Activated CD4-positive, alpha-beta T cell treated with anti-CD3 and anti-CD28 coated beads, Interleukin-2, amount 10 ng/mL, durations not matched to agents 24 days and 14 days (primary cell): ENCODE results near the gene SFSWAP. TPM values are rescaled to one million over a fixed set of nuclear protein-coding genes. Genes with fewer than 3 reads are reported as not detected.
"Not testable (repeated sequence)": the region's sequence is repeated elsewhere in the genome, so short reads cannot be mapped to it uniquely, and the experiment has no call there.

Experiments
- DNase-seq: peaks from one replicate; pipeline ENCODE4 v3.0.0; 2022
- H3K27ac Mint-ChIP-seq: one replicate; pipeline ENCODE4 v1.8.0; 2022; ENCODE audit warnings: mild to moderate bottlenecking, mixed read lengths
- H3K27me3 Mint-ChIP-seq: one replicate; pipeline ENCODE4 v1.8.0; 2022; ENCODE audit warnings: mixed read lengths
- H3K36me3 Mint-ChIP-seq: one replicate; pipeline ENCODE4 v1.8.0; 2022; ENCODE audit warnings: low read depth, mild to moderate bottlenecking, mixed read lengths
- H3K4me1 Mint-ChIP-seq: one replicate; pipeline ENCODE4 v1.8.0; 2021; ENCODE audit warnings: mixed read lengths
- H3K4me3 Mint-ChIP-seq: one replicate; pipeline ENCODE4 v1.8.0; 2022; ENCODE audit warnings: mild to moderate bottlenecking, moderate library complexity, mixed read lengths
- H3K9me3 Mint-ChIP-seq: one replicate; pipeline ENCODE4 v1.8.0; 2021; ENCODE audit warnings: mixed read lengths
- intact Hi-C: fragments of 100-400 bp; cut with micrococcal nuclease; formaldehyde crosslinking; loops from one replicate; pipeline ENCODE4 v1.15.1; 2023
- total RNA-seq: library from RNA; stranded (reverse); gene quantifications from 2 replicates; pipeline ENCODE4 v1.2.3, GENCODE V29; 2022

Gene SFSWAP
- total RNA-seq, 1 donor from 2014 or later, result 74.4 TPM

DNA sequence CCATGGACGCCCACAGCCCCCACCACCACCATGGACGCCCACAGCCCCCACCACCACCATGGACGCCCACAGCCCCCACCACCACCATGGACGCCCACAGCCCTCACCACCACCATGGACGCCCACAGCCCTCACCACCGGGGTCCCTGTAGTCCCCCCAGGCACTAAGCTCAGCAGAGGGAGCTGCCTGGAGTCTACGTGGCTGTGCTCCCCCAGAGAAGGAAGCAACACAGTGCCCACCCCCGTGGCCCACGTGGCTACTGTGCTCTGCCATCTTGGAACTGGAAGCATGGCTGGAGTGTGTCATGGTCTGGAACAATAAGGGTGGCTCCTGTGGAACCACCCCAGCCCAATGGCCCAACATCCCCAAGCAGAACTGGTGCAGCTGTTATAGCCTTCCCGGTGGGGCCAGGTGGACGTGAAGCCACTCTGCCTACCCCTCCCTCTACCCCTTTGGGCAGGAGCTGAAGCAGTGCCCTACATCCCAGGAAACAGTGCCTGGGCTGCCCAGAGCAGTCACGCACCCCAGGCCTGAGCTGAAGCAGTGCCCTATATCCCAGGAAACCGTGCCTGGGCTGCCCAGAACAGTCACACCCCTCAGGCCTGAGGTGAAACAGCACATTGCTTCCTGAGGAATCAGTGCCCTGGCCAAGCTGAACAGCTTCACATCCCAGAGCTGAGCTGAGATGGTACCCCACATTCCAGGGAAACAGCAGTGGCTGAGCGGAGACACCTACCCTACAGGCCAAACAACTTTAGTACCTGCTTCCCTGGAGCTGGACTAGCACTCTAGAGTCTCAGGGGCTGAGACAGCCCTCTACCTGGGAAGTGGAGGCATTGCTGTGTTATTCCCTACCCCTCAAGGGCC is 9.0 kb upstream of the SFSWAP start:
- intact Hi-C loops, result no loop called here
- no peak overlapping the region for H3K4me3 Mint-ChIP-seq

DNA sequence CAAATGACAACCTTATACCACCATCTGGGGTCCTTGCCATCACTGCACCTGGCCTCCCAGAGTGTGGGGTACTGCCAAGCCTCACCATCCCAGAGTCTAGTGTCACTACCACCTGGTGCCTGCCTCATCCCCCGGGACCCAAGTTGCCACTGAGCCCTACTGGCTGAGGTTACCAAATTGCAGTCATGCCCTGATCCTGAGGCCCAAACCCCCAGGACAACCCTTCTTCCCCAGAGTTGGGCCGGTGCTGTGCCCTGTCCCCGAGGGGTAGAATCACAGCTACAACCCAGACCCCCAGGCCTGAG is 8.4 kb upstream of the SFSWAP start:
- Mint-ChIP-seq H3K9me3 (peaks cover 6% of the 10 kb centered on the region), H3K4me1 (no peaks in the 10 kb centered on the region), H3K27me3 (peaks cover 6% of the 10 kb centered on the region), H3K27ac (no peak overlapping the region), H3K36me3 (no peaks in the 10 kb centered on the region), H3K4me3 (no peak overlapping the region)
- DNase-seq, result no peak
- intact Hi-C loops, result no loop called here

More for the DNA sequence above, 9.0 kb upstream of the SFSWAP start:
- no peaks in the 10 kb centered on the region for H3K4me1 Mint-ChIP-seq
- H3K27ac Mint-ChIP-seq, result no peak overlapping the region
- peaks cover 4% of the 10 kb centered on the region for H3K27me3 Mint-ChIP-seq
- DNase-seq, result no peak
- H3K9me3 Mint-ChIP-seq, result peaks cover 6% of the 10 kb centered on the region
- H3K36me3 Mint-ChIP-seq, result no peaks in the 10 kb centered on the region

DNA sequence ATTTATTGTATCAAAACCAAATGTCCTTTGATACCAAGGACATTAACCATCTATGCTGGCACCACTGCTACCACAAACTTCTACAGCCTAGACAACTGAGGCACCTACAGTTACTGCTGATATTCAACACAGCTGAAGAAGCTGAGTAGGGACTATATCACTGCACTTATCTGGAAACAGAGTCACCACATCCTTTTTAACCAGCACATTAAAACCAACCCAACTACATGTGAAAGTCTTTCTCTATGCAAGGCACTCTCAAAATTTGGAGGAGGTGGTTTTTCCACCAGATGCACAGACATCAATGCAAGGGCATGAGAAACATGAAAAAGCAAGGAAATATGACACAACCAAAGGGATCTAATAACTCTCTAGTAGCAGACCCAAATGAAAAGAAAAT is 7.7 kb upstream of the SFSWAP start:
- intact Hi-C loops, result no loop called here

DNA sequence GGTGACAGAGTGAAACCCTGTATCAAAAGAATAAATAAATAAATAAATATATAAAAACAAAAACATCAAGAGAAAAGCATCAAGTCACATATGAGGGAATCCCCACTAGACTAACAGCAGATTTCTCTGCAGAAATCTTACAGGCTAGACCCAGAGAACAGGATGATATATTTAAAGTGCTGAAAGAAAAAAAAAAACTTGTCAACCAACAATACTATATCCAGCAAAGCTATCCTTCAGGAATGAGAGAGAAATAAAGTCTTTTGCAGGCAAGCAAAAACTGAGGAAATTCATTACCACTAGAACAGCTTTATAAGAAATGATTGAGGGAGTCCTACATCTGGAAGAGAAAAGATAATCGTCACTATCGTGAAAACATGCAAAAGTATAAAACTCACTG is 6.4 kb upstream of the SFSWAP start:
- H3K27ac Mint-ChIP-seq, result no peak overlapping the region
- H3K4me3 Mint-ChIP-seq, result no peak overlapping the region
- intact Hi-C loops, result no loop called here
- DNase-seq, result no peak
- peaks cover 8% of the 10 kb centered on the region for H3K9me3 Mint-ChIP-seq
- no peaks in the 10 kb centered on the region for H3K36me3 Mint-ChIP-seq
- peaks cover 1% of the 10 kb centered on the region for H3K4me1 Mint-ChIP-seq
- peaks cover 7% of the 10 kb centered on the region for H3K27me3 Mint-ChIP-seq

More for the DNA sequence above, 7.7 kb upstream of the SFSWAP start:
- Mint-ChIP-seq H3K36me3 (no peaks in the 10 kb centered on the region), H3K27me3 (peaks cover 7% of the 10 kb centered on the region), H3K9me3 (peaks cover 6% of the 10 kb centered on the region), H3K4me3 (no peak overlapping the region), H3K4me1 (no peaks in the 10 kb centered on the region), H3K27ac (no peak overlapping the region)
- DNase-seq, result no peak

DNA sequence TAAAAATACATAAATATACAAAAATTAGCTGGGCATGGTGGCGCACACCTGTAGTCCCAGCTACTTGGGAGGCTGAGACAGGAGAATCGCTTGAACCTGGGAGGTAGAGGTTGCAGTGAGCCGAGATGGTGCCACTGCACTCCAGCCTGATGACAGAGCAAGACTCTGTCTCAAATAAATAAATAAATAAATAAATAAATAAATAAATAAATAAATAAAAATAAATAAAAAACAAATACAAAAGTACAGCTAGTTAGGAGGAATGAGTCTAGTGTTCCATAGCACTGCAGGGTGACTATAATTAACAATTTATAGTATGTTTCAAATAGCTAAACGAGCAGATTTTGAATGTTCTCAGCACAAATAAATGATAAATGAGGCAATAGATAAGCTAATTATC is 4.2 kb upstream of the SFSWAP start:
- DNase-seq, H3K4me1 Mint-ChIP-seq, H3K4me3 Mint-ChIP-seq, H3K27ac Mint-ChIP-seq, H3K36me3 Mint-ChIP-seq, intact Hi-C loops, H3K27me3 Mint-ChIP-seq: not testable (repeated sequence)
- H3K9me3 Mint-ChIP-seq, result peaks cover 12% of the 10 kb centered on the region

DNA sequence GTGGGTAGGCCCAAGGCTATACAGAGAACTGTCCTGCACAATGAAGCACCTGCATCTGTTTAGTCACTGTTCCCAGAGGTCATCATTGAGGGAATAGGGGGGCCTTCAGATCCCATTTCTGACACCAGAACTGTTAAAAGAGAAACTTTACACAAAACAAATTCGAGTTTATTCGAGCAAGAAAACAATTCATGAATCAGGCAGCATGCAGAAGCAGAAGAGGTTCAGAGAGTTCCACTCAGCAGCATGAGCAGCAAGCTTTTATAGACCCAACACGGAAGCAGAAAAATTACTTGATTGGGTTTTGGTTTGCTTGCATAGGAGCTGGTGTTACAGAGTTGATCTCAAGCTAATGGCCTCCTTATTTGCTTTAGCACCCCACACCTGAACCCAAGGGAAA is 1.7 kb upstream of the SFSWAP start:
- intact Hi-C loops, result no loop called here

DNA sequence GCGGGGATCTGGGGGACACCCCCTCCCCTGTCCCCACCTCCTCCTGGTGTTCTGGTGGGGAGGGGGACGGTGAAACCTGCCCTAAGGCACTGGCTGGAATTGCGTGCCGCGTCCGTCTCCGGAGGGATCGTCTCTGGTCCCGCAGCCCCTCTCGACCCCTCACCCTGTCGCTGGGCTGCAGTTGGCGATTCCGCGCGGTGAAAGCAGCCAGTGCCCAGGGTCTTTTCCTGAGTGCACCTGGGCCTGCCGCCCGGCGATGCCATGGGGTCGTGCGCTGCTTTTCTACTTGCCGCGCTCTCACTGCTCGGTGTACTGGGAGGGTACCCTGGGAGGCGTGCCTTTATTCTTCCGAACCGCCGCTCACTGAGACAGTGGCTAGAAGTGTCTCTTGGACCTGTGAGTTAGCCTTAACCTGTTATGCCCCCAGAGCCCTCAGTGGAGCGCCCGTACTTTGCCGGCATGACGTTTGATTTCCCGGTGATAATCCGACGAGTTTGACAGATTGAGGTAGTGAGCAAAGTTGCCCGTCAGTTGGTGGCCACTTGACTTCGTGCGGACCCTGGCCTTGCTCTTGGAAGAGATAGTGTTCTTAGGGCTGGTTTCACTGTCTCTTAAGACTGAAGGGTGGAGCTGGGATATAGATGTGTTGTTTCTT is 788 bp downstream of the SFSWAP start:
- H3K27ac Mint-ChIP-seq, result peak overlapping the region; percentile 92
- intact Hi-C loops, result loop anchor here (2.0 to 10.0 kb wide), 3 partner anchors 29 to 837 kb away; partner anchors contain the start of gene RAN
- DNase-seq, result peak; percentile 71
- peaks cover 3% of the 10 kb centered on the region for H3K27me3 Mint-ChIP-seq
- peaks cover 35% of the 10 kb centered on the region for H3K36me3 Mint-ChIP-seq
- H3K4me3 Mint-ChIP-seq, result peak overlapping the region; percentile 91
- H3K9me3 Mint-ChIP-seq, result peaks cover 6% of the 10 kb centered on the region
- H3K4me1 Mint-ChIP-seq, result peaks cover 23% of the 10 kb centered on the region

More for the DNA sequence above, 1.7 kb upstream of the SFSWAP start:
- peak overlapping the region; percentile 92 for H3K27ac Mint-ChIP-seq
- peak overlapping the region; percentile 91 for H3K4me3 Mint-ChIP-seq
- H3K36me3 Mint-ChIP-seq, result peaks cover 18% of the 10 kb centered on the region
- H3K9me3 Mint-ChIP-seq, result peaks cover 12% of the 10 kb centered on the region
- H3K27me3 Mint-ChIP-seq, result peaks cover 7% of the 10 kb centered on the region
- peaks cover 23% of the 10 kb centered on the region for H3K4me1 Mint-ChIP-seq
- DNase-seq, result no peak

DNA sequence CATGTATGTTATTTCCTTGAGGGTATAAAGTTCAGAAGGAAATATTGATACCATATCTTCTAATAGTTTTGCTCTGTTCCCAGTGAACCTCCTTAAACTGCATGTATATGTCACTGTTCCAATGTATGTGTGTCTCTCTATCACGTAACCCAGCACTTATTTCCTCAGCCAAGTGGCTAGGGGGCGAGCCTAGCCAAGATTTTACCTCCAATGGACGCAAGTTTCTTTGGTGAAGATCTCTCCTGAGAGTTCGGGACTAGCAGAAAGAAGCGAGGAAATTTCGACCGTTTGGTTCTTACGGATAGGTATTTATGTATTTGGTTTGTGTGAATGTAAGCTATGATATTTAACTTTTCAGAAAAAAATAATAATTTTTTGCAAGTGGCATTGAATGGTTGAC is 2.5 kb downstream of the SFSWAP start:
- H3K4me3 Mint-ChIP-seq, result peak overlapping the region; percentile 28
- H3K4me1 Mint-ChIP-seq, result peaks cover 23% of the 10 kb centered on the region
- H3K27ac Mint-ChIP-seq, result no peak overlapping the region
- intact Hi-C loops, result loop anchor here (5.0 to 10.0 kb wide), 2 partner anchors 106 to 839 kb away; partner anchors contain the start of gene RAN
- H3K27me3 Mint-ChIP-seq, result no peaks in the 10 kb centered on the region
- peaks cover 47% of the 10 kb centered on the region for H3K36me3 Mint-ChIP-seq
- peaks cover 6% of the 10 kb centered on the region for H3K9me3 Mint-ChIP-seq
- DNase-seq, result no peak

DNA sequence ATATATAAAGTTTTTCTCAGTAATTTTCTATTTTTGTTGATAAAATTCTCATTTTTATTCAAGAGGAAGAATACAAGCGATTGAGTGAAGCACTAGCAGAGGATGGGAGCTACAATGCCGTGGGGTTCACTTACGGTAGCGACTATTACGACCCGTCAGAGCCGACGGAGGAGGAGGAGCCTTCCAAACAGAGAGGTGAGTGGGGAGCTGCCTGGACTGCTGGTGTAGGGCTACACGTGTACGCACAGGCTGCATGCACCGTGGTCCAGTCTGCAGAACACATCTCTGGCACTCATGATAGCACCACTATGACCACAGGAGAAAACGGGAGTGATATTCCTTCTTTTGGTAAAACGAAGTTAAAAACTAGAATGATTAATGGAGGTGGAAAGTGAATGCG is 3.9 kb downstream of the SFSWAP start:
- H3K27ac Mint-ChIP-seq, result peak overlapping the region; percentile 45
- no peak overlapping the region for H3K4me3 Mint-ChIP-seq
- H3K4me1 Mint-ChIP-seq, result peaks cover 19% of the 10 kb centered on the region
- intact Hi-C loops, result loop anchor here (5.0 to 10.0 kb wide), 2 partner anchors 107 to 840 kb away; partner anchors contain the start of gene RAN
- peaks cover 57% of the 10 kb centered on the region for H3K36me3 Mint-ChIP-seq
- no peaks in the 10 kb centered on the region for H3K27me3 Mint-ChIP-seq
- peaks cover under 1% of the 10 kb centered on the region for H3K9me3 Mint-ChIP-seq
- DNase-seq, result no peak

DNA sequence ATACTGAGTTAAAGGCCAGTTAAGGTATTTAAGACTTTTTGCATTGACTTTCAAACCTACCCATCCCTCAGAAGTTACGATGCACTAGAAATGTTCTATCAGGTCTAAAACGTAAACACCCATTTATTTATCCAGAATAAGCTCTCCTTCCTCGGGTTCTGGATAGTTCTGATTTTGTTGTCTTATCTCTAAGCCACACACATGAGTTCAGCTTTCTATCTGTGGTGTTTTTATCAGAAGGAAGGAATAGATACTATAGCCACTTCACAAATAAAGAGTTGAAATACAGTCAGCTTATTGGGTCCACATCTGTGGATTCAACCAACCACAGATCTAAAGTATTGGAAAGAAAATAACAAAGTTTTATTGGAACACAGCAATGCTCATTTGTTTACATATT is 5.4 kb downstream of the SFSWAP start:
- Mint-ChIP-seq H3K36me3 (peaks cover 67% of the 10 kb centered on the region), H3K27me3 (no peaks in the 10 kb centered on the region), H3K9me3 (no peaks in the 10 kb centered on the region), H3K4me1 (peaks cover 15% of the 10 kb centered on the region), H3K27ac (no peak overlapping the region), H3K4me3 (no peak overlapping the region)
- intact Hi-C loops, result loop anchor here (10.0 kb wide), 1 partner anchor 841 kb away; the partner anchor contains the start of gene RAN
- no peak for DNase-seq

DNA sequence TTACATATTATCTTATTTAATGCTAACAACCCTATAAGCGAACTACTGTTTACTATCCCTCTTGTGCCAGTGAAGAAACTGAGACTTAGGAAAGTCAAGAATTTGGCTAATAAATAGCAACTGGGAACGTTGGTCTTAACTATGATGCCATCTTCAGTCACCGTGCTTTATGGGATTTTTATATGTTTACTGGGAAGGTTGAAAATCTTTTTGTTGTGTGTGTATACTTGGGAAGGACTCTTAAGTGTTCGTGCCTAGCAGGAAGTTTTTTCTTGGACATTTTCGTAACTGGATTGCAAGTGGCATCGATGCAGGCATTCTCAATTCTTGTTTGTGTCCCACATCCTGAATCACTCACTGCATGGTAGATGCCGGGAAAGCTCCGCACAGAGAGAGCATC is 9.4 kb downstream of the SFSWAP start:
- no peaks in the 10 kb centered on the region for H3K9me3 Mint-ChIP-seq
- peaks cover 10% of the 10 kb centered on the region for H3K4me1 Mint-ChIP-seq
- H3K4me3 Mint-ChIP-seq, result no peak overlapping the region
- H3K27me3 Mint-ChIP-seq, result no peaks in the 10 kb centered on the region
- intact Hi-C loops, result no loop called here
- no peak for DNase-seq
- no peak overlapping the region for H3K27ac Mint-ChIP-seq
- peaks cover 70% of the 10 kb centered on the region for H3K36me3 Mint-ChIP-seq

DNA sequence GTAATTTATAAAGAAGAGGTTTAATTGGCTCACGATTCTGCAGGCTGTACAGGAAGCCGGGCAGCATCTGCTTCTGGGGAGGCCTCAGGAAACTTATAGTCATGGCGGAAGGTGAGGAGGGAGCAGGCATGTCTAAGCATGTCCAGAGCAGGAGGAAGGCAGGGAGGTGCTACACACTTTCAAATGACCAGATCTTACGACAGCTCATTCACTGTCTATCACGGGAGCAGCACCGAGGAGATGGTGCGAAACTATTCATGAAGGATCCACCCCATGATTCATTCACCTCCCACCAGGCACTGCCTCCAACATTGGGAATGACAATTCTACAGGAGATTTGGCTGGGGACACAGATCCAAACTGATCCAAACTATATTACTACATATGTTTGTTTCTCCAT is 10.0 kb downstream of the SFSWAP start:
- Mint-ChIP-seq H3K27me3 (no peaks in the 10 kb centered on the region), H3K4me1 (peaks cover 10% of the 10 kb centered on the region), H3K4me3 (no peak overlapping the region), H3K36me3 (peaks cover 70% of the 10 kb centered on the region), H3K27ac (peak overlapping the region; percentile 51), H3K9me3 (no peaks in the 10 kb centered on the region)
- intact Hi-C loops, result no loop called here
- no peak for DNase-seq

DNA sequence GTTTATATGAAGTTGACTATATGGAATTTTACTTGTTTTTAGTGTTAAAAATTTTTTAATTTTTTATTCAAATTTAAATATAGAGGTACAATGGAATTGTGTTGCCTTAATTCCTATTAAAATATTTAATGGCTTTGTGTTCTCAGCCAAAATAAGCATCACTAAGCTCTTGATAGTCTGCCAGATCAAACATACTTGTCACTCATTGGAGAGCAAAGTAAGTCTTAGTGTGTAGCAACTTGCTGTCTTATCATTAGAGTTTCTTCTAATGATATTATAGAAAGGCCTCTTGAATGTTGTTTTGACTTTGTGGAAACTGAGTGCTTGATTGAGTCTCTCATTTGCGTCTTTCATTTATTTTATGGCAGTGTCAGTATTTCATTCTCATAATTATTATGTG is 10.7 kb downstream of the SFSWAP start:
- H3K36me3 Mint-ChIP-seq, result peaks cover 67% of the 10 kb centered on the region

DNA sequence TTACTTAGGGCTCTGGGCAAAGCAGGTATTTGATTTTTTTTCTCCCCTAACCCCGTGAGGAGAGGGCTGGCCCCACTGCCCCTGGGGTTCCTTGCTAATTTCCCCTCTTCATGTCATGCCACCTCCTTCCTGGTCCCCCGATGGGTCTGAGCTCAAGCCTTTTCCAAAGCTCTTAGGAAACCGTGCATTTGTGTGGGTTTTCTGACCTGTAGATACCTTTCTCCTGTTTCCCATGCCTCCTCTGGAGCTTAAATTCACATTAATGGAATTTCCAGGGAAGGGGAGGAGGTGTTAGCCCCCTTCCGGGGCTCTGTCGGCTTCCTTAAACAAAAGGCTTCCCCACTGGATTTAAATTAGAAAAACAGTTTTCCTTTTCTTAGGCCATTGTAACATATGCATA is 12.6 kb downstream of the SFSWAP start:
- intact Hi-C loops, result no loop called here
- DNase-seq, result no peak
- Mint-ChIP-seq H3K4me1 (peaks cover 10% of the 10 kb centered on the region), H3K9me3 (no peaks in the 10 kb centered on the region), H3K27ac (no peak overlapping the region), H3K27me3 (no peaks in the 10 kb centered on the region), H3K4me3 (no peak overlapping the region), H3K36me3 (peaks cover 71% of the 10 kb centered on the region)

More for the DNA sequence above, 10.7 kb downstream of the SFSWAP start:
- DNase-seq, result no peak
- Mint-ChIP-seq H3K4me3 (no peak overlapping the region), H3K9me3 (no peaks in the 10 kb centered on the region), H3K27ac (no peak overlapping the region), H3K27me3 (no peaks in the 10 kb centered on the region), H3K4me1 (peaks cover 10% of the 10 kb centered on the region)
- intact Hi-C loops, result no loop called here
